Transverse colon (tissue), 3 donors: ENCODE data around the gene BRSK2.

Experiments
- CTCF ChIP-seq, 5 experiments: fragments of 200-600 bp in 3 of 5; fragments of 450-650 bp in 2 of 5; sonication (generic) in 3 of 5; IDR thresholded peaks; 1 replicate in 2 of 5; 2 replicates in 3 of 5; pipeline ENCODE4 v1.5.1; 2016 to 2017; ENCODE audit warnings: antibody characterized with exemption in 5 of 5, inconsistent platforms in 3 of 5, mild to moderate bottlenecking in 2 of 5, moderate library complexity in 1 of 5
- POLR2A ChIP-seq: fragments of 450-650 bp; IDR thresholded peaks from one replicate; pipeline ENCODE4 v1.6.1; 2016; ENCODE audit warnings: antibody characterized with exemption, mild to moderate bottlenecking, moderate library complexity

DNA sequence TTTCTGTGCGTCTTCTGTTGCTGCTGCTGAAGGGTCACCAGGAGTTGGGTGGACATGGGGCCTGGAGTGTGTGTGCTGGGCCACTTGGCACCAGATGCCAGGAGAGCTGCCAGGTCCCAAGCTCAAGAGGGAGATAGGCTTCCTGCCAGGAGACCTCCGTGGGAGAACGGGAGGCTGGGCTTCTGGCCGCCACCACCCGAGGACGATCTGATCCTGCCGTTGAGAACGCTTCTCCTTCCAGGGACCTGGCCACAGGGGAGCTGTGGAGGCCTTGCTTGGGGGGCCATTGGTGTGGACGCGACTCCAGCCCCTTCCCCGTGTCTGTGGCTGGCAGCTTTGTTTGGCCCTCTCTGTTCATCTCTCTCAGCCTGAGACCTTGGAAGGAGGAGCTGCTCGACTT is 2.4 kb downstream of the BRSK2 start:
- TF ChIP-seq CTCF (IDR thresholded peaks at IDR 0.05), result no peak
- no peak for TF ChIP-seq POLR2A
